ENCODE data around the gene NPEPPS.
"Not testable (repeated sequence)": the region's sequence is repeated elsewhere in the genome, so short reads cannot be mapped to it uniquely, and the experiment has no call there.

The NPEPPS gene

DNA sequence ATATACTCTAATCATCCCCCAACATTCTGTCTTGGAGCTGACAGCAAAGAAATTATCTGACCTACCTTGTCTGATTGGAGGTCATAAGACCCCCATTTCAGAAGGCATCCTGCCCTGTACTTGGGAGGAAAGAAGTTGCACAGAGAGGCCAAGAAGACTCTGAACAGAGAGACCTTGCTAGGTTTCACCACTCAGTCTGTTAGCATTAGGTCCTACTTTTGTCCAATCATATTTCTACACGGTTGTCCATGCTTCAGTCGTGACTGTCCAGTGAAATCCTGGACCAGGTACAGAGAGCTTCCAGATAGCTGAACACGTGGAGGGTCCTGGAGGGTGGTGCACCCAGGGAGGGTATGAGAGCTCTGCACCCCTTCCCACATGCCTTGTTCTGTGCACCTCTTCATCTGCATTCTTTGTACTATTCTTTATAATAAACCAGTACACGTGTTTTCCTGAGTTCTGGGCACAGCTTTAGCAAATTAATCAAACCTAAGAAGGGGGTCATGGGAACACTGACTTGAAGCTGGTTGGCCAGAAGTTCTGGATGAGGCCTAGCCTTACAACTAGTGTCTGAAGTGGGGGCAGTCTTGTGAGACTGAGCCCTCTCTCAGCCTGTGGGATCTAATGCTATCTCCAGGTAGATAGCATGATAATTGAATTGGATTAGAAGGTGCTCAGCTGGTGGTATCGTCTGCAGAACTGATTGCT, 30.9 kb downstream of the NPEPPS start:
- DNase-seq: not testable (repeated sequence)

DNA sequence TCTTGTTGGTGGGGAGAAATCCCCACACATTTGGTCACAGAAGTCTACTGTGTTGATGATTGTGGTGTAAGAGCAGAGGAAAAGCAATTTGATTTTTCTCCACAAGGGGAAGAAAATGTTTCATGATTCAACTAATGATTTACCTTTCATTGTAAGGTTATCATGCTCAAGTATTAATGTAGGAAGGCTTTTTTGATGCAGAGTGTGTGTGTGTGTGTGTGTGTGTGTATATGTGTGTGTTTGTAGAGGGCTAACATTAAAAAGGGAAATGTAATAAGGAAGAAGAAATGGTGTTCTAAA, 31.4 kb downstream of the NPEPPS start:
- not testable (repeated sequence) for DNase-seq

DNA sequence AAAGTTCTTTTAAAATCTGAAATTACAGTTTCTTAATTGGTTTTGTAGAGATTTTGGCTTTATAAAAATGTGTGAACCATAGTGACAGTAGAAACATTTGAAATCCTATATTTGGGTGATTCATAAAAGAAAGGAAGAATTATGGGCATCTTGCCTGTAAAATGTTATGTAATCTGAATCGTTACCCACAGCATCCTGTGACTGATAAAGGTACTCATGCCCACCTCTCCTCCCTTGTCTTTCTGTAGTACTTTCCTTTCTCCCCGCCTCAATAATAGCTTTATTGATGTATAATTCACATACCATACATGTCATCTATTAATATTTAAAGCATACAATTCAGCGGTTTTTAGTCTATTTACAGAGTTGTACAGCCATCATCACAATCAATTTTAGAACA, 36.4 kb downstream of the NPEPPS start:
- DNase-seq: not testable (repeated sequence)

DNA sequence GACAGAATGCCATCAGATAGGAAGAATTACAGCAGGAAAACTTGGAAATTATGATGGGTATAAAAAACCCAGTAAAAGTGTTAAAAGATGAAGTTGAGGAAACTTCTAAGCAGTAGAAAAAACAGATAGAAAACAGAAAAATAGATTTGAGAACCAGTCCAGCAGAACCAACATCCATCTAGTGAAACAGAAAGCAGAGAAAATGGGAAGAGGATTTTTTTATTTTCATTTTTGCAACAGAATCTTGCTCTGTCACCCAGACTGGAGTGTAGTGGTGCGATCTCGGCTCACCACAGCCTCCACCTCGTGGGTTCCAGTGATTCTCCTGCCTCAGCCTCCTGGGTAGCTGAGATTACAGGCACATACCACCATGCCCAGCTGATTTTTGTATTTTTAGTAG, 41.7 kb downstream of the NPEPPS start:
- not testable (repeated sequence) for DNase-seq

DNA sequence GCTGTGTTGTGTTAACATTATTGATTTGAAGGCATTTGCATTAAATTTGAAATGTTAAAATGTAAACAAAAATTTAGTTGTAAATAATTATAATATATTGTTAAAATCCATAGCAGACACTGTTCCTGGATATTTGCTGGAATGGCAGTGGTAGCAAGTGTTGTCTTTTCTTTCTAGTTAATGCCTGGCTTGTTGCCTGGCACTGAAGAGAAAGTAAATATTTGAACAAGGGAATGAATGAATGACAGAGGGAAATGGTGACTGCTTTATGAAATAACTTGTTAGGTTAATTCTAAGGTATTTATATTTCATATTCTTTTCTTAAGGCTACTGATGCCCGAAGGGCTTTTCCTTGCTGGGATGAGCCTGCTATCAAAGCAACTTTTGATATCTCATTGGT, 51.5 kb downstream of the NPEPPS start:
- not testable (repeated sequence) for DNase-seq

DNA sequence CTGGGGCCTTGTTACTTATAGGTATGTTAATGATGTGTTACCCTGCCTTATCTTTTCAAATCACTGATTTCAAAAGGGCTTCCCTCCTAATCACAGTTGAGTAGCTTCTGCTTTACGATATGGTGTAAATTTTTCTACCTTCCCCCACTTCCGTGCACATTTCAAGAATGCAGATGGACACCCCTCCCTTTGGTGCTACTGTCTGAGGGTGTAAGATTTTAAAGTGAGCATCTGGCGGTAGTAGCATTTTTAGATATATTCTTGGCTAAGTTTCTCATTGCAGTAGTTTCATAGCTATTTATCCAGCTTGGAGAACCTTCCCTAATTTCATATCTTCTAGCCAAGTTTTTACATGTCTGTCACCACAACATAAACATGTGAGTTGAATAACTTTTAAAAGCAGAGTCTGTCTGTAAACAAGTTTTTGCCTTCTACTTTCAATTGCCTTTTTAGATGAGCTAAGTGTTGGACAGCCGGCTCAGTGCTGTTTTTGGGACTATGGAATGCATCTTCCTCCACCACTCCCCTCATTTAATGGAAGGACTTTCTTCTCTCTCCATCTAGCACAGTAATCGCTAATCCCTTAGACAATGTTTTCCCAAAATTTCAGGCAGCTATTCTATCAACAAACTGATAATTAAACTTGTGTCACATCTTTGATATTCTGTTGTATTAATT, 55.6 kb downstream of the NPEPPS start:
- DNase-seq: not testable (repeated sequence)

DNA sequence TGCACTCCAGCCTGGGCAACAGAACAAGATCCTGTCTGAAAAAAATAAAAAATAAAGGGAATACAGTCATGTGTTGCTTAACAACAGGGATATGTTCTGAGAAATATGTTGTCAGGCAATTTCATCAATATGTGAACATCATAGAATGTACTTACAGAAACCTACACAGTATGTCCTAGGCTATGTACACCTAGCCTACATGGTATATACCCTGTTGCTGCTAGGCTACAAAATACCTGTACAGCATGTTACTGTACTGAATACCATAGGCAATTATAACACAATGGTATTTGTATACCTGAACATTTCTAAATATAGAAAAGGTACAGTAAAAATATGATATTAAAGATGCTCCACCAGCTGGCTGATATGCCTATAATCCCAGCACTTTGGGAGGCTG, 62.6 kb downstream of the NPEPPS start:
- not testable (repeated sequence) for DNase-seq

DNA sequence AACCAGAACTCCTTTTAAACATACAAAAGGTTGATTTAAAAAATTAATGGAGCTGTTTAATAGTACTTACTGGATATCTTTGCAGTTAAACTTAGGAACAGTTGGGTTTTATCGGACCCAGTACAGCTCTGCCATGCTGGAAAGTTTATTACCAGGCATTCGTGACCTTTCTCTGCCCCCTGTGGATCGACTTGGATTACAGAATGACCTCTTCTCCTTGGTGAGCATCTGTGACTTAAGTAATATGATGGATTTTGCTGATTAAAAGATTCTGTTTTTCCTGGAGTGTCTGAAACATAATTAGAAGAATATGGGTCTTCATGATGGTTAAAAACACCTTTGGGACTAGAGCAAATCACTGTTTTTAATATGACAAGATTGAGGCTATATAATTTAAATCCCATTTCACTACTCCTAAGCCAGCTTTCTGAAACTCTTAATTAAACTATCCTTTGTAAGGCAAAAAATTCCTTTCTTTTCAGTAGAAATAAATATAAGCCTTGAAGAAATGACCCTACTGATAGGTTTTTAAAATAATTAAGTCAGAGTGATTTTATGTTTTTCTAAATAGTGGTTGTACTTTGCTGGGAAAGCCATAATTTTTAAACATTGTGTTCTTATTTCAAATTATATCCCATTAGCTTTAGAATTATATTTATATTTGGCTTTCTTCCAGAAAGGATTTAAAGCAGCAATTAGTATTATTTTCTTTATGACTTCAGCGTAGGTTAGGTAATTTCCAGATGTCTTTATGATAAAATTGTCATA, 73.1 kb downstream of the NPEPPS start:
- DNase-seq: no peak

DNA sequence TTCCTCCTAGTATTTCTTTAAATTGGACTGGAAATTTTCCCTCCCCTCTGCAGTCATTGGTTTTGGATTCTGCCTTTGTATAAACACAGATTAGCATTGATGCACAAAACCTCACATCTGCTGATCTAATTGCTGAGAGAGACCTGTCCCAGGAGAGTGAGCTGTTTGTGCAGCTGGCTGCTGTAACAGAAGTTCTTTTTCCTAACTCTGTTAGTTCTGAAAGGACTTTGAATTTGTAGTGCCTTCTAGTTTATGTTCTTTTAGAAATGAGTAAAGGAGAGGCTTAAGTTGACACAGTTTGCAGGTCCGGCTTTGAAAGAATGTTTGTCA, 73.7 kb downstream of the NPEPPS start:
- no peak for DNase-seq

DNA sequence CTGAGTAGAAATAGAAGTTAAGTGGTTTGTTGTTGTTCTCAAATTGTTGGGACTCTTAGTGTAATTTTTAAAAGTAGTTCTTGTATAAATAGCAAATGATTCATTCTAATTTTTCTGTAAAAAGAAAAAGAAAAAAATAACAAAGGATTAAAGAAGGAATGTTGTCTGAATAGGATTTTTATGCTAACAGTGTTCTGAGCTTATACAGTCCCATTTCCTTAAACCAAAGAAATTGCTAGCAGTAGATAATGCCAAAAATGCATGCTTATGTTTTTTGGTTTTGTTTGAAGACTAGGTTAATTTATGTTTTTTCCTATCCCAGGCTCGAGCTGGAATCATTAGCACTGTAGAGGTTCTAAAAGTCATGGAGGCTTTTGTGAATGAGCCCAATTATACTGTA, 74.1 kb downstream of the NPEPPS start:
- no peak for DNase-seq

DNA sequence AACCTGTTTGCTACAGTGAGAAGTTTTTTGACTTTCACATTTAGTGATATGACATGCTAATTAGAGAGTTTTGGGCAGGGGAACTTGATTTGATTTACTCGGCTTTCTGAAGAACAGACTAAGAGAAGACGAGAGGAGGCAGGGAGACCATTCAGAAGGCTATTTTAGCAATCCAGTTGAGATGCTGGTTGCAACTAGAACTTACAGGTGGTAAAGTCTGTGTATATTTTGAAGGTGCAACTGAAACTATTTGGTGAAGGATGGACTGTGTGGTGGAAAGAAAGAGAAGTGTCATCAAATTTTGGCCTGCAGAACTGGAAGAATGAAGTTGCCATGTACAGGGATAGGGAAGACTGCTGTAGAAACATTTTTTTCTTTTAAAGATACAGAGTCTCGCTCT, 76.6 kb downstream of the NPEPPS start:
- DNase-seq: no peak

DNA sequence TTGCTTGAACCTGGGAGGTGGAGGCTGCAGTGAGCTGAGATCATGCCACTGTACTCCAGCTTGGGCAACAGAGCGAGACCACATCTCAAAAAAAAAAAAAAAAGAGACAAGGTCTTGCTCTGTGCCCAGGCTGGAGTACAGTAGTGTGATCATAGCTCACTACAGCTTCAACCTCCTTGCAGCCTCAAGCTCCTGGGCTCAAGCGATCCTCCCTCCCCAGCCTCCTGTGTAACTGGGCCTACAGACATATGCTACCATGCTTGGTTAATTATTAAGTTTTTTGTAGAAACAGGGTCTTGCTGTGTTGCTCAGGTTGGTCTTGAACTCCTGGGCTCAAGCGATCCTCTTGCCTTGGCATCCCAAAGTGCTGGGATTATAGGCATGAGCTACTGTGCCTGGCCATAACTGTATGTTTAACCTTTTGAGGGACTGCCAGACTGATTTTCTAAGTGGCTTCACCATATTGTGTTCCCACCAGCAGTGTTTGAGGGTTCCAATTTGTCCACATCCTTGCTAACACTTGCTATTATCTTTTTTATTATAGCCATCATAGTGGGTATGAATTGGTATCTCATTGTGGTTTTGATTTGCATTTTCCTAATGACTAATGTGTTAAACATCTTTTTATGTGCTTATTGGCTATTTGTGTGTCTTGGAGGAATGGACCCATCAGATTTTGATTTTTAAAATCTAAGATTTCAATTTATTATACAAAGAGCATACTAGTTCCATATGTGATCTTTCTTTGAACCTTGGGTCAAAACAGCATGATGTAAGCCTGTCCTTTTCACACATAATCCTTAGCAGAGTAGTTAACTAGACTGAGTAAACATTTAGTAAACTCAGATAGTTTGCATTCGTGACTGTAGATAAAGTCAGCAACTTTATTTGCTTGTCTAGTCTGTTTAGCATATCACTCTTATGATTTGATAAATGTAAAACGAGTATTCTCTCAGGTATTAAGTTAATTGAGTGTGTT, 80.8 kb downstream of the NPEPPS start:
- DNase-seq: no peak

DNA sequence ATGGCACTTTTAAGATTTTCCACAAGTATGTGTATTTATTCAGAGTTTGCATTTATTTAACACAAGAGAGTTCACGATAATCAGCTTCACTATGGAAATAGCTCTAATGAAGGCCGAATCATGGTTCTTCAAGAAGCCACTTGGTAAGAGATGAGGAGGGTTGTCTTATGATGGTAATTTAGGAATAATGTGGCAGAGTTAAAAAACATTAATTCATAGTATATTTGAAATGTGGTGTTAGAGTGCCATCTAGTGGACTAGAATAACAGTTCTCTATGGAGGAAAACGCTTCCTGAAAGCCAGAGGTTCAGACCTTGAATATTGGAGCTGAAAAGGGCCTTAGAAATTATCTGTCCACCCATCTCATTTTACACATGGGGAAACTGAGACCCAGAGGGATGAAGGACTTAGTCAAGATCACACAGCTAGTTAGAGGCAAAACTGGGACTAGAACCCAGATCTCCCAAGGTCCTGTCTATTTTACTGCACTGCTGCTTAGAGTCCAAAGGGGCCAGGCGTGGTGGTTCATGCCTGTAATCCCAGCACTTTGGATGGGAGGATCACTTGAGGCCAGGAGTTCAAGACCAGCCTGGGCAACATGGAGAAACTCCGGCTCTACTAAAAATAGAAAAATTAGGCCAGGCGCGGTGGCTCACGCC, 85.0 kb downstream of the NPEPPS start:
- no peak for DNase-seq

DNA sequence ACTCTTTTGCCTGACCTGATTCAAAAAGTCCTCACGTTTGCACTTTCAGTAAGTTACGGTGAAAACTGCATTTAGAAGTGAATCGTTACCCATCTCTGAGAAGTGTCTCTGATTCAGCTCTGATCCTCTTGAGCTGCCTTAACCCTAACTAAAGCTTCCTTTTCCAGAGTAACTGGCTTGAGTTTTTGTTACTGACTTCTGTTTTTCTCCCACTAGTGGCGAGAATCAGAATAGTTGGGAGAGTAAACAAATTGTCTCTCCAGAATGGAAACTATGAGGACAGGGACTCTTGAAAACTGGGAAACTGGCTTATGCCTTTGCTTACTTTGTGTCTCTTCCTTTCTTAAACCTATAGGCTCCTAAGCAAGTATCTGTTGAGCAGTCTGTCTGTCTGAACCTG, 87.5 kb downstream of the NPEPPS start:
- DNase-seq: no peak

DNA sequence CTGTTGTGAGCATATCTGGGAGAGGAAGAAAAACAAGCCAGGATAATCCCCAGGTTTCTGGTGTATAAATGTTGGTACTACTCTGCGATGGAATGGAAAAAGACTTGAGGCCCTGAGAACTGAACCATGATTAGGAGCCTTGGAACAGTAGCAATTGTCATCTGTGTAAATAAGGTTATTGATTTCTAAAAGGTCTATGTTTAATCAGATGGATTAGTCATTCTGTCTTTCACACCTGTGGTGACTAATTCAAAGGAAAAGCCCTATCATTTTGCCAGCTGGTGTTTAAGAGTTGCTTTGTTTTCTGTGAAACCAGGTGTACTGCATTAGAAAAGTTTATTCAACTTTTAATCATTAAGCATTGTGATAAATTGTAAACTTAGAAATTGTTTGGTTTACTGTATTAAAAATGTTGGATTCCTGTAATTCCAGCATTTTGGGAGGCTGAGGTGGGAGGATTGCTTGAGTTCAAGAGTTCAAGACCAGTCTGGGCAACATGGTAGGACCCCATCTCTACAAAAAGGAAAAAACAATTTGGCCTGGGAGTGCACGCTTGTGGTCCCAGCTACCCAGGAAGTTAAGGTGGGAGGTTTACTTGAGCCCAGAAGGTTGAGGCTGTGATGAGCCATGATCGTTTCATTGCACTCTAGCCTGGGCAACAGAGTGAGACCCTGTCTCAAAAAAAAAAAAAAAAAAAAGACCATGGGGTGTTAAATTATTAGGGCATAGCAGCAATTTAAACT, 89.8 kb downstream of the NPEPPS start:
- DNase-seq: no peak

DNA sequence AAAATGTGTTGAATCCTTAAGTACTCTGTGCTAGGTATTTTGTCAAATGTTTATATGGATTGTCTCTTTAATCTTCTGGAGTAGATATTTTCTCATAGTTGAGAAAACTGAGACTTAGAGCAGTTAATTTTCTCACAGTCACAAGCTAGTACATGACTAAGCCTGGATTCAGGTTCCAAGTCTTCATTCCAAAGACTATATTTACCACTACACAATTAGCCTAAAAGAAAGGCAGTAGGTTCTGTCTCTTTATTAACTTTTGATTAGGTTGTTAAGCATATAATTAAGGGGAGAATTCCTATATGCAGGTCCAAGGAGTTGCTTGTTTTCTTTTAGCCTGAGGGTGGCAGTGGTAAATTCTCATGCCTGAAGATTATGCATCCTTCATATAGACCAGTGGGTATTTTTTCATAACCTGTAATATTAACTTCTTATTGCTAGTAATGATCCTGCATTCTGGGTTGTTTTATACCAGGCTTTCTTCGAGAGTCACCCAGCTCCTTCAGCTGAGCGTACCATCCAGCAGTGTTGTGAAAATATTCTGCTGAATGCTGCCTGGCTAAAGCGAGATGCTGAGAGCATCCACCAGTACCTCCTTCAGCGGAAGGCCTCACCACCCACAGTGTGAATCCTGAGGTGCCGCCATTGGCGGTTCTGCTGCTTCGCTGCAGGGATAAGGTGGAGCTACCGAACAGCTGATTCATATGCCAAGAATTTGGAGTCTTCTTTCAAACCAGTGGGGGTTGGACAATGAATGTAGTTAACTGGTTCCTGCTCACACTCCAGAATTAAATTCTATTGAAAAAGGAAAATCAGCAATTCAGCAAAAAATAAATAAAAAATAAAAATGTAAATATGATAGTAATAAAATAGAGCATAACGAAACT, 90.6 kb downstream of the NPEPPS start:
- no peak for DNase-seq

DNA sequence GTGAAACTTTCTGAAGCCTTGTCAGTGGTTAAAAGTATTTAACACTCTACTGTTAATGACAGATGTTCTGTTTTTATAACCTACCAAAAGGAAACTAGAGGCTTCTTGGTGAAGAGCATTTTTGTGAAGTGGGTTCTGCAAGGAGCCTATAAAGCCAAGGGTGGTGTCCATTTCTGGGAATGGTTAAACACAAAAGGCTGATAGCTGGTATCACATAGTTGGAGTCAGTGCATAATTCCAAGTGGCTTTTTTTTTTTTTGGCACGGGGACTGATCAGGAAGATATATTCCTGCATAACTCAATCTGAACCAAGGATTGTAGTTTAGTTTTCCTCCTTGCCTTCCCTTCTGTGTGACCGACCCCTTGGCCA, 91.3 kb downstream of the NPEPPS start:
- DNase-seq: no peak

DNA sequence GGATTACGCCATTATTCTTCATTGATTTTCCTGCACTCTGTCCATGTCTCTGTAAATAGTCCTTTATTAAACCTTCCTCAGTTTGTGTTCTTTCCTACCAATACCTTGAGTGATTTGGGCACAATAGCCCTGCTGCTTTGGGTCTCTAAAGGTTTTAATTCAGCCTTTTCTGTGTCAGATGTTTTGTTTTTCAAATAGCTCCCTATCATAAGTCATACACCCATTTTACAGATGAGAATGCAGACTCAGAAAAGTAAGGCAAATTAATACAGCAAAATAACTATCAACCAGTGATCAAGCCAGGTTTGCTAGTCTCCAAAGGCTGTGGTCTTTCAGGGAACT, 93.8 kb downstream of the NPEPPS start:
- DNase-seq: no peak

DNA sequence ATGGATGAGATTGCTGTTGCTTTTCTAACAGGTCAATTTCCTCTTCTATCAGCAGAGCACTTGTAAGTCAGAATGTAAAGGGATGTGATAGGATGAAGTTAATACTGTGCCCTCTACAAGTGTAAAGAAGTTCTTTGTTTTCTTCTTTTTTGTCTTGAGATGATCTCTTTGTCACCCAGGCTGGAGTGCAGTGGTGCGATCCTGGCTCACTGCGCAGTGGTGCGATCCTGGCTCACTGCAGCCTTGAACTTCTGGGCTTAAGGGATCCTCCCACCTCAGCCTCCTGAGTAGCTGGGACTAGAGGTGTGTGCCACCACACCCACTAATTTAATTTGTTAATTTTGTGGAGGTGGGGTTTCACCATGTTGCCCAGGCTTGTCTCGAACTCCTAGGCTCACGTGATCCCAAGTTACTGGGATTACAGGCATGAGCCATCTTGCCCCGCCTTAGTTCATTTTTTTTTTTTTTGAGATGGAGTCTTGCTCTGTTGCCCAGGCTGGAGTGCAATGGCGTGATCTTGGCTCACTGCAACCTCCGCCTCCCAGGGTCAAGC, 97.2 kb downstream of the NPEPPS start:
- DNase-seq: no peak

DNA sequence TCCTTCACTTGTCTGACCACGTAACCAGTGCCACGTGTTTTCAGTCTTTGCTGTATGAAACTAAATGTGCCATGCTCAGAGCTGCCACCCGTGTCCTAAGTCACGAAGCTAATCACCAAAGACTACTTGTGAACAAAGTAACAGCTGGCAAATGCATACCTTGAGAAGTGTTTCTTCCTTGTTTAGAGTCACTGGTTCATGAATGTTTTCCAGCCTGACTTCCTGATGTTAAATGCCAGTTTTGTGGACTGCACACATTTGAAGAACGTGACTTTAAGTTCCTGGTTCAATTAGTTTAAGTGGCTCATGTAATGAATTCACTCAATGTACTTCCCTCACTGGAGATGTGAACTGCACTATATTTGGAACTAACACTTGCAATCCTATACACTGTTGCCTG, 98.9 kb downstream of the NPEPPS start:
- DNase-seq: no peak

DNA sequence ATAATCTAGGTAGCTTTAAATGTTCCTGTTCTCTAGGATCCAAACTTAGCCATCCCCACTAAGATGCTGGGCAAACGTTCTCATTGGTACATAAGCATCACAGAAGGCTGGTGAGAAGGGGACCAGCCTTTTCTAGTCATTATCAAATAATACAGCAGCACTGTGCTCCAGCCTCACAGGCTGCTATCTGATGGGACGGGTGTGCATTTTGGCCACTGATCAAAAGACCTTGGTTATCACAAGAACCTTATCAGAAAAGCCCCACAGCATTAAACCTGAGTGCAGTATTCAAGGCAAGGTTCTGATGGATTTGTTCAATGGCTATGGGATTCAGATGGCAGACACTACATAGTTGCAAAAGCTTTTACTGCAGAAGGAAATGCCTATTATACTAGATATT, 99.7 kb downstream of the NPEPPS start:
- no peak for DNase-seq

Data from NCI-H446 treated with DMSO at 0.1 percent for 48 hours (cell line).